ENCODE measurements around the gene INTS4.

DNA sequence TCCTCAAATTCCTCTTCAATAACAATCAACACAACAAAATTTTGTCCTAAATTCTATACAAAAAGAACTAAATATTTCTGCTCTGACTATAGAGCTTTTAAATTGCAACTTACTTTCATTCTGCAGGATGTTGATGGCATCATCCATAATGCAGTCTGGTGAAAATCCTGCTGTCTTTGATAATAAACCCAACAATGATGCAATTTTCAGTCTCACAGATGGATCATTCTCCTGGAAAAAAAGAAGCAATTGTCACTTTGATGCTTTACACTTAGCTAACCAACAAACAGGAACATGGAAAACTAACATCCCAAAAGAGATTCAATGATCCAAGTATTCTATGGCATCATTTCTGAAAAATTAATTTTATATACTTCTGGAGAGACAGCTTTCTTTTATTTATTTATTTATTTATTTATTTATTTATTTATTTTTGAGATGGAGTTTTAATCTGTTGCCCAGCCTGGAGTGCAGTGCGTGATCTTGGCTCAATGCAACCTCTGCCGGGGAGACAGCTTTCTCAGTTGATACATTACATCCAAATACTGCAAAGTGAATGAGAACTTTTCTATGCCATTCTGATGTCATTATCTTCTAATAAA, 13.0 kb downstream of the INTS4 start:
- TF ChIP-seq, protein P1, sequence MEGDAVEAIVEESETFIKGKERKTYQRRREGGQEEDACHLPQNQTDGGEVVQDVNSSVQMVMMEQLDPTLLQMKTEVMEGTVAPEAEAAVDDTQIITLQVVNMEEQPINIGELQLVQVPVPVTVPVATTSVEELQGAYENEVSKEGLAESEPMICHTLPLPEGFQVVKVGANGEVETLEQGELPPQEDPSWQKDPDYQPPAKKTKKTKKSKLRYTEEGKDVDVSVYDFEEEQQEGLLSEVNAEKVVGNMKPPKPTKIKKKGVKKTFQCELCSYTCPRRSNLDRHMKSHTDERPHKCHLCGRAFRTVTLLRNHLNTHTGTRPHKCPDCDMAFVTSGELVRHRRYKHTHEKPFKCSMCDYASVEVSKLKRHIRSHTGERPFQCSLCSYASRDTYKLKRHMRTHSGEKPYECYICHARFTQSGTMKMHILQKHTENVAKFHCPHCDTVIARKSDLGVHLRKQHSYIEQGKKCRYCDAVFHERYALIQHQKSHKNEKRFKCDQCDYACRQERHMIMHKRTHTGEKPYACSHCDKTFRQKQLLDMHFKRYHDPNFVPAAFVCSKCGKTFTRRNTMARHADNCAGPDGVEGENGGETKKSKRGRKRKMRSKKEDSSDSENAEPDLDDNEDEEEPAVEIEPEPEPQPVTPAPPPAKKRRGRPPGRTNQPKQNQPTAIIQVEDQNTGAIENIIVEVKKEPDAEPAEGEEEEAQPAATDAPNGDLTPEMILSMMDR (conservative IDR thresholded peaks at IDR 0.05): no peak
- no peak for TF ChIP-seq ZFX (IDR thresholded peaks at IDR 0.05)

Measured in C4-2B (cell line).